ENCODE data around the gene STYXL2. TPM values are rescaled to one million over a fixed set of nuclear protein-coding genes. Genes with fewer than 3 reads are reported as not detected.

Gene STYXL2
- total RNA-seq, 2 experiments from 2014 or later, result not detected

DNA sequence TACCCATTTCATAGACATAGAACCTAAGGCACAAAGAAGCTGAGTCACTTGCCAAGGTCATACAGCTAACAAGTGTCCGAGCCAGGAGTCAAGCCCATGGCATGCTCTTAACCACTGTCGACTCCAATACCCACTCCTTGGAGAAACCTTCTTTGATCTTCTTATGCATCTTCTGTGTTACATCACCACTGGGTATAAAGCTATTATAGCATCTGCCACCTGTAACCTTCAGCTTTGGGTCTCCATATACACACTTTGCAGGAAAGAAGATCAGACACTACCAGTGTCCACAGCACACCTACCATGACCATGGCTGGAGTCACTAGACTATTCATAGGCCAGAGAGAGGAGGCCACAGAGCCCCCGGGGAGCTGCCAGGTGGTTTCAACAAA, 32.8 kb upstream of the STYXL2 start:
- Mint-ChIP-seq H3K27me3 (ENCODE audit: low read depth) (no peaks in the 10 kb centered on the region), H3K4me3 (no peak overlapping the region), H3K9me3 (no peaks in the 10 kb centered on the region), H3K27ac (no peak overlapping the region), H3K4me1 (ENCODE audit: low read depth) (peaks cover 11% of the 10 kb centered on the region), H3K36me3 (ENCODE audit: low read depth) (no peaks in the 10 kb centered on the region)
- no peak for DNase-seq
- CTCF ChIA-PET, result interaction anchor here (0.5 to 18.3 kb wide), 16 partner anchors 10 to 184 kb away, joined by 3 to 635 read pairs (median 4); partner anchors contain the start of genes POU2F1 and TADA1
- intact Hi-C loops (cut with micrococcal nuclease), result no loop called here

DNA sequence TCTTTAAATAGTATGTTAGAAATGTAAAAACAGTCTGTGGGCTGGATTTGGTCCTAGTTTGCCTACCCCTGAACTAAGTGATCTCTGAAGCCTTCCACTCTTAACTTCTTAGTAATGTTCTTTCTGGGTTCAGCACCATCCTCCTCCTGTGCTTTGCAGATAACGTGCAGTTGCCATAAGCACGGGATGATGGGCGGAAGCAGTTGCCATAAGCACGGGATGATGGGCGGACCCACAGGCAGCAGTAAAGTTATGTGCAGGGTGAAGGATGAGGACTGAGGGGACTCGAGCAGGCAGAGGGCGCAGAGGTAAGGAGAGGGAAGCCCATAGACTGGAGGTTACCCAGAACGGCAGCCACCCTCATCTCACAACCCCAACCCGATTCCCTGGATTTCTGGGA, 29.3 kb upstream of the STYXL2 start:
- H3K4me3 Mint-ChIP-seq, result no peak overlapping the region
- no peak overlapping the region for H3K27ac Mint-ChIP-seq
- no peaks in the 10 kb centered on the region for H3K27me3 Mint-ChIP-seq (ENCODE audit: low read depth)
- no peaks in the 10 kb centered on the region for H3K9me3 Mint-ChIP-seq
- no peaks in the 10 kb centered on the region for H3K36me3 Mint-ChIP-seq (ENCODE audit: low read depth)
- intact Hi-C loops (cut with micrococcal nuclease), result loop anchor here (5.0 kb wide), 2 partner anchors 343 to 623 kb away; no protein-coding TSS in a partner anchor
- DNase-seq, result no peak
- peaks cover 2% of the 10 kb centered on the region for H3K4me1 Mint-ChIP-seq (ENCODE audit: low read depth)
- CTCF ChIA-PET, result interaction anchor here (0.6 to 18.3 kb wide), 10 partner anchors 19 to 491 kb away, joined by 3 to 635 read pairs (median 4); partner anchors contain the start of gene POU2F1

DNA sequence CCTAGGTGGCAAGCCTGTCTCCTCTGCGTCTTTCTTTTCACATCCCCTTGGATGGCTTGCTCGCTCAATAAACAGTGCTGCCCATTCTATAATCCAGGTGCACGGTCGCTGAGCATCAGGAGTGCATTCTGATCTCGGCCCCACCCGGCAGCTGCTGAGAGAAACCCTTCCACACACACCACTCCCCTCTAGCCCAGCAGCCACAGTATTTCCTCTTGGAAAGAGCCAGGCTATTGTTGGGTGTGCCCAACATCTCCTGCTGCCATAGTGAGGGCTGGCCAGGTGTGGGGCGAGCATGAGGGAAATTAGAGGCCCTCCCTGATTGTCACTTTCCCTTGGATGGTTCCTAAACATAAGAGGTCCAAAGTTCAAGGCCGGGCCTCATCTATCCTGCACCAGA, 28.4 kb upstream of the STYXL2 start:
- Mint-ChIP-seq H3K9me3 (no peaks in the 10 kb centered on the region), H3K4me3 (no peak overlapping the region), H3K36me3 (ENCODE audit: low read depth) (no peaks in the 10 kb centered on the region), H3K27me3 (ENCODE audit: low read depth) (no peaks in the 10 kb centered on the region), H3K27ac (no peak overlapping the region), H3K4me1 (ENCODE audit: low read depth) (peaks cover 2% of the 10 kb centered on the region)
- CTCF ChIA-PET, result interaction anchor here (1.0 to 18.3 kb wide), 7 partner anchors 60 to 490 kb away, joined by 3 to 635 read pairs (median 17); partner anchors contain the start of gene POU2F1
- intact Hi-C loops (cut with micrococcal nuclease), result loop anchor here (5.0 kb wide), 2 partner anchors 342 to 622 kb away; no protein-coding TSS in a partner anchor
- no peak for DNase-seq

DNA sequence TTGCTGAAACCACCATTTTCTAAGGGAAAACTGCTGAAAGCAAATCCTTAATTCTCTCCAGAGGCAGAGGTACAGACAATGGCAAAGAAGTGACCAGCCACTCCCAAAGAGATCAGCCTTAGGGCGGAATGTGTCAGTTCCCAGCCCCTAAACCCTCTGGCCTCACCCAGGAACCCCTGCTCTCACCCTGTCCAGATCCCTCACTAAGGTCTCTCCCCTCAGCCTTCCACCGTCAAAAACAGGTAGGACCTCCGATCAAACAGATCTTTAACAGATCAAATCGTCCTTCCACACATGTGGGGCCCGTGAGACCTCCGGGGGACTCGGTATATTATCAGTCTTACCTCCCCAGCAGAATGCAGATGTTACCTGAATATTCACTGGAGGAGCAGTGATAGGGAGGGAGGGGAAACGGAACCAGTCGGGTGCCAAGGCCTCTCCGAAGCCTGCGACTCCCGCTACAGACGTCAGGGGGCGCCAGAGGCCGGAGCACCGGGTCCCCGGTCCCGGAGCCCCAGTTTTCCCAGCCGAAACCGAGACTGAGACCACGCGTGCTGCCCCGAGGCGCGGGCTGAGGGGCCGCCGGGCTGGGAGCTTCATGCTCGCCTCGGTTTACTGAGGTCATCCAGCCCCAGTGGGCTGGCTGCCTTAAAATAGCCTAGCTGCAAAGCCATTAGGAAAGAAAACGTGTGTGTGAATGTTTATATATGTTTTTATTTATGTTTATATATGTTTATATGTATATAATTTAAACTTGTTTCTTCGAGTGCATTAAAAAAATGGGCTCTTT, 27.3 kb upstream of the STYXL2 start:
- H3K9me3 Mint-ChIP-seq, result no peaks in the 10 kb centered on the region
- intact Hi-C loops (cut with micrococcal nuclease), result loop anchor here (1.0 to 5.0 kb wide), 10 partner anchors 24 to 621 kb away; partner anchors contain the start of genes GPA33 and POU2F1
- H3K27me3 Mint-ChIP-seq (ENCODE audit: low read depth), result no peaks in the 10 kb centered on the region
- H3K36me3 Mint-ChIP-seq (ENCODE audit: low read depth), result no peaks in the 10 kb centered on the region
- peaks cover 2% of the 10 kb centered on the region for H3K4me1 Mint-ChIP-seq (ENCODE audit: low read depth)
- CTCF ChIA-PET, result interaction anchor here (0.6 to 18.3 kb wide), 31 partner anchors 7 to 489 kb away, joined by 3 to 635 read pairs (median 4); partner anchors contain the start of genes GPA33, POU2F1 and TADA1
- H3K27ac Mint-ChIP-seq, result no peak overlapping the region
- peak; percentile 82 for DNase-seq
- no peak overlapping the region for H3K4me3 Mint-ChIP-seq

- intact Hi-C loops (cut with micrococcal nuclease), result loop anchor here (2.0 to 5.0 kb wide), 3 partner anchors 201 to 619 kb away; no protein-coding TSS in a partner anchor
These were observed 26.0 kb upstream of the STYXL2 start for GRCh38 chr1:167067904-167068303.

GRCh38 chr1:167068761-167069160, 25.1 kb upstream of the STYXL2 start:
- Mint-ChIP-seq H3K9me3 (no peaks in the 10 kb centered on the region), H3K27me3 (ENCODE audit: low read depth) (no peaks in the 10 kb centered on the region), H3K36me3 (ENCODE audit: low read depth) (no peaks in the 10 kb centered on the region), H3K4me1 (ENCODE audit: low read depth) (peaks cover 2% of the 10 kb centered on the region), H3K4me3 (no peak overlapping the region), H3K27ac (no peak overlapping the region)
- DNase-seq, result no peak
- CTCF ChIA-PET, result interaction anchor here (0.6 to 1.6 kb wide), 5 partner anchors 9 to 464 kb away, joined by 3 to 12 read pairs (median 4); no protein-coding TSS in a partner anchor
- intact Hi-C loops (cut with micrococcal nuclease), result loop anchor here (5.0 kb wide), 2 partner anchors 339 to 619 kb away; no protein-coding TSS in a partner anchor

More at GRCh38 chr1:167067904-167068303, 26.0 kb upstream of the STYXL2 start:
- Mint-ChIP-seq H3K36me3 (ENCODE audit: low read depth) (no peaks in the 10 kb centered on the region), H3K27me3 (ENCODE audit: low read depth) (no peaks in the 10 kb centered on the region), H3K27ac (no peak overlapping the region), H3K4me3 (no peak overlapping the region), H3K9me3 (no peaks in the 10 kb centered on the region), H3K4me1 (ENCODE audit: low read depth) (peaks cover 2% of the 10 kb centered on the region)
- CTCF ChIA-PET, result interaction anchor here (1.0 to 1.6 kb wide), 2 partner anchors 9 to 371 kb away, joined by 3 to 12 read pairs; no protein-coding TSS in a partner anchor
- no peak for DNase-seq

GRCh38 chr1:167071286-167071685, 22.6 kb upstream of the STYXL2 start:
- DNase-seq, result no peak
- H3K27me3 Mint-ChIP-seq (ENCODE audit: low read depth), result no peaks in the 10 kb centered on the region
- peaks cover 7% of the 10 kb centered on the region for H3K4me1 Mint-ChIP-seq (ENCODE audit: low read depth)
- no peaks in the 10 kb centered on the region for H3K36me3 Mint-ChIP-seq (ENCODE audit: low read depth)
- CTCF ChIA-PET, result interaction anchor here (1.1 kb wide), 1 partner anchor 59 kb away, joined by 3 read pairs; no protein-coding TSS in a partner anchor
- H3K9me3 Mint-ChIP-seq, result no peaks in the 10 kb centered on the region
- intact Hi-C loops (cut with micrococcal nuclease), result no loop called here
- H3K27ac Mint-ChIP-seq, result no peak overlapping the region
- H3K4me3 Mint-ChIP-seq, result no peak overlapping the region

GRCh38 chr1:167076136-167076710, 17.7 kb upstream of the STYXL2 start:
- Mint-ChIP-seq H3K36me3 (ENCODE audit: low read depth) (peaks cover under 1% of the 10 kb centered on the region), H3K27ac (no peak overlapping the region), H3K9me3 (no peaks in the 10 kb centered on the region), H3K4me1 (ENCODE audit: low read depth) (peaks cover 12% of the 10 kb centered on the region), H3K4me3 (no peak overlapping the region), H3K27me3 (ENCODE audit: low read depth) (no peaks in the 10 kb centered on the region)
- intact Hi-C loops (cut with micrococcal nuclease), result no loop called here
- CTCF ChIA-PET, result interaction anchor here (1.1 kb wide), 1 partner anchor 9 kb away, joined by 4 read pairs; no protein-coding TSS in a partner anchor
- no peak for DNase-seq

DNA sequence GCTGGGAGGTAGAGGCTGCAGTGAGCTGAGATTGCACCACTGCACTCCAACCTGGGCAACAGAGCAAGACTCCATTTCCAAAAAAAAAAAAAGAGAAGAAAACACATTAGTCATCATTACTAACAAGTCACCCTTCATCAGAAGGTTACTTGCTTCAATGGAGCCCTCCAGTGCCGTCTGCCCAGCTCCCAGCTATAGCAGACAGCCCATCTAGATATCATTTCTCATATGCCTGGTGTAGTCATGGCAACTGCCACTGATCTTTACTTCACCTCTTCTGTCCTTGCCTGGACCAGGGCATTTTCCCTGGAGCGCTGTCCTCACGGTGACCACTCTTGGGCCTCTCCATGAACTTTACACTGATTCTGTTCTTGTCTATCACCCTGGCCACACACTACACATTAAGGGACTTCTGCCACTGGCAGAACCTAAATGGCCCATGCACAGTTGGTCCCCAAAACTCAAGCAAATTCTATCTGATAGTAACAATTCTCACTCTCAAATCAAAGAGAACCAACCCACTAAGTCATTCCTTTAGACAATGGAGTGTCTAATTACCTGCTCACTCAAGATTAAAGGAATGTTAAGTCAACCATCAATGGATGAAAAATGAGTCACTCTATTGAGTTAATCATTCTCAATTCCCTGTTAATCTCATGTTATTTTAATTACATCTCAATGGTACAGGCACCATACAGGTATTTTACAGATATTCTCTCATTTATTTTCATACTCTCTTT, 16.6 kb upstream of the STYXL2 start:
- peaks cover 1% of the 10 kb centered on the region for H3K36me3 Mint-ChIP-seq (ENCODE audit: low read depth)
- DNase-seq, result no peak
- CTCF ChIA-PET, result no interaction called here
- no peaks in the 10 kb centered on the region for H3K27me3 Mint-ChIP-seq (ENCODE audit: low read depth)
- H3K4me3 Mint-ChIP-seq, result no peak overlapping the region
- H3K9me3 Mint-ChIP-seq, result no peaks in the 10 kb centered on the region
- H3K4me1 Mint-ChIP-seq (ENCODE audit: low read depth), result peaks cover 12% of the 10 kb centered on the region
- intact Hi-C loops (cut with micrococcal nuclease), result no loop called here
- no peak overlapping the region for H3K27ac Mint-ChIP-seq

DNA sequence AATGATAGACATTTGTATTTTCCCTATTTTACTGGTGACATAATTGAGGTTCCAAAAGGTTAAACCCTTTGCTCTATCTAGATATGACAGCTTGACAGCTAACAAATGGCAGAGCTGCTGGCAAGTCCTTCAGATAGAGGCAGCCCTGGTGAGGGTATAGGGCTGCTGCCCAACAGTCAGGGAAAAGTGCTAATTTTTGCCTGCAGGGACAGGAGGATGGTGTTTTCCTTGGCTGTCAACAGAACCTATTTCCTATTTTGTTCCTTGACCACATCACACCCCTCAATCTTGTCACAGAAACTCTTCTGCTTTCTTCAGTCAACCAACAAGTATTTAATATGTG, 16.0 kb upstream of the STYXL2 start:
- H3K27ac Mint-ChIP-seq, result no peak overlapping the region
- CTCF ChIA-PET, result interaction anchor here (0.8 kb wide), 1 partner anchor 723 kb away, joined by 3 read pairs; no protein-coding TSS in a partner anchor
- intact Hi-C loops (cut with micrococcal nuclease), result no loop called here
- H3K4me3 Mint-ChIP-seq, result no peak overlapping the region
- peaks cover 1% of the 10 kb centered on the region for H3K36me3 Mint-ChIP-seq (ENCODE audit: low read depth)
- no peak for DNase-seq
- no peaks in the 10 kb centered on the region for H3K9me3 Mint-ChIP-seq
- H3K27me3 Mint-ChIP-seq (ENCODE audit: low read depth), result no peaks in the 10 kb centered on the region
- H3K4me1 Mint-ChIP-seq (ENCODE audit: low read depth), result peaks cover 12% of the 10 kb centered on the region

- no peak for DNase-seq
- CTCF ChIA-PET, result interaction anchor here (0.9 to 1.3 kb wide), 3 partner anchors 9 to 172 kb away, joined by 3 to 4 read pairs (median 4); partner anchors contain the start of gene GPA33
- Mint-ChIP-seq H3K4me3 (no peak overlapping the region), H3K36me3 (ENCODE audit: low read depth) (peaks cover 1% of the 10 kb centered on the region), H3K9me3 (no peaks in the 10 kb centered on the region), H3K4me1 (ENCODE audit: low read depth) (peaks cover 10% of the 10 kb centered on the region), H3K27ac (no peak overlapping the region), H3K27me3 (ENCODE audit: low read depth) (no peaks in the 10 kb centered on the region)
- intact Hi-C loops (cut with micrococcal nuclease), result no loop called here
These were observed 12.2 kb upstream of the STYXL2 start for GRCh38 chr1:167081594-167082156.
